GM12878 (cell line): ENCODE measurements around the gene DLG2. TPM values are rescaled to one million over a fixed set of nuclear protein-coding genes. Genes with fewer than 3 reads are reported as not detected.

Experiments used
- ATAC-seq: fragments of 200-7000 bp; cut with Tn5 transposase; 3 replicates; pipeline ENCODE4 v1.9.1; 2020; ENCODE audit warnings: mild to moderate bottlenecking, moderate library complexity
- BruUV-seq: library from RNA; stranded (reverse); fragments of 400-500 nt; replicated peaks from 2 replicates; lab custom pipeline; 2021; lab: Mats Ljungman, UMichigan
- CTCF ChIA-PET: fragments of 300-600 bp; sonication (Branson Sonifier 250); formaldehyde crosslinking; extraction: SDS; loops from one replicate; lab custom pipeline; 2021; ENCODE audit warnings: inconsistent platforms; lab: Yijun Ruan, JAX
- POLR2A ChIA-PET: fragments of 350-600 bp; formaldehyde crosslinking; extraction: SDS; loops from one replicate; lab custom pipeline; 2021; ENCODE audit warnings: inconsistent platforms; lab: Charles Lee
- RAD21 ChIA-PET: fragments of 300-600 bp; sonication (Branson Sonifier 250); formaldehyde crosslinking; loops from one replicate; lab custom pipeline; 2023; ENCODE audit warnings: antibody characterized with exemption; ENCODE audit not compliant: unreplicated experiment; lab: Charles Lee
- SMC1A ChIA-PET: fragments of 300-600 bp; sonication (Branson Sonifier 250); formaldehyde crosslinking; loops from one replicate; lab custom pipeline; 2023; ENCODE audit not compliant: unreplicated experiment, uncharacterized antibody; lab: Charles Lee
- DNase-seq: peaks from one replicate; pipeline ENCODE4 v3.0.0-alpha.2; 2011; ENCODE audit warnings: low read depth, low spot score
- FAIRE-seq: peaks from 3 replicates; lab custom pipeline; 2011; peaks lifted over from hg19 to GRCh38; lab: Jason Lieb, UNC
- H2AFZ ChIP-seq: 2 replicates; pipeline ENCODE4 v1.6.0; 2011; ENCODE audit warnings: low read depth, low read length, control low read depth; ENCODE audit not compliant: control insufficient read depth
- H3K27ac ChIP-seq: 2 replicates; pipeline ENCODE4 v1.5.1; 2011; ENCODE audit warnings: control low read depth; ENCODE audit not compliant: control insufficient read depth, insufficient read depth
- H3K27me3 ChIP-seq, 2 experiments: replicated peaks in 1 of 2; 2 replicates each; pipeline versions ENCODE4 v1.6.0 to v1.6.1; 2011; ENCODE audit warnings: low read length in 1 of 2; ENCODE audit not compliant: control insufficient read depth in 2 of 2, insufficient read depth in 2 of 2
- H3K36me3 ChIP-seq, 2 experiments: 2 replicates each; pipeline ENCODE4 v1.5.1; 2011; ENCODE audit warnings: low read length in 1 of 2; ENCODE audit not compliant: control insufficient read depth in 2 of 2, insufficient read depth in 2 of 2
- H3K4me1 ChIP-seq: 2 replicates; pipeline ENCODE4 v1.6.1; 2011; ENCODE audit warnings: mild to moderate bottlenecking, low read length, moderate library complexity, mixed read lengths; ENCODE audit not compliant: control insufficient read depth, insufficient read depth
- H3K4me2 ChIP-seq: 2 replicates; pipeline ENCODE4 v1.6.0; 2011; ENCODE audit warnings: control low read depth; ENCODE audit not compliant: control insufficient read depth, insufficient read depth
- H3K4me3 ChIP-seq: fragments of 200-600 bp; sonication (generic); 2 replicates; pipeline ENCODE4 v1.5.1; 2016
- H3K79me2 ChIP-seq: 2 replicates; pipeline ENCODE4 v1.6.0; 2011; ENCODE audit warnings: low read length; ENCODE audit not compliant: control insufficient read depth, insufficient read depth
- H3K9ac ChIP-seq: 2 replicates; pipeline ENCODE4 v1.8.0; 2011; ENCODE audit warnings: low read length, control low read depth, mixed read lengths; ENCODE audit not compliant: control insufficient read depth, insufficient read depth
- H3K9me3 ChIP-seq: replicated peaks from 3 replicates; pipeline ENCODE4 v1.5.1; 2011; ENCODE audit warnings: mild to moderate bottlenecking, low read length; ENCODE audit not compliant: control insufficient read depth, insufficient read depth
- H4K20me1 ChIP-seq: 2 replicates; pipeline ENCODE4 v1.6.0; 2011; ENCODE audit not compliant: control insufficient read depth, insufficient read depth
- BACH1 ChIP-seq: fragments of 450-650 bp; IDR thresholded peaks from 2 replicates; pipeline ENCODE4 v1.6.1; 2017; ENCODE audit warnings: mild to moderate bottlenecking, borderline replicate concordance
- CUX1 ChIP-seq: IDR thresholded peaks from 2 replicates; pipeline ENCODE4 v1.6.1; 2012; ENCODE audit warnings: improper control_type of control experiment, low read depth, low read length; ENCODE audit not compliant: insufficient replicate concordance
- E2F8 ChIP-seq: fragments of 450-650 bp; IDR thresholded peaks from 2 replicates; pipeline ENCODE4 v1.6.1; 2018; ENCODE audit warnings: mild to moderate bottlenecking, low read depth, moderate library complexity; ENCODE audit not compliant: partially characterized antibody
- EP300 ChIP-seq, 2 experiments: fragments of 150-350 bp in 1 of 2; IDR thresholded peaks; 2 replicates each; pipeline ENCODE4 v1.6.1; 2011 to 2012; ENCODE audit warnings: low read depth in 2 of 2, low read length in 2 of 2, borderline replicate concordance in 1 of 2, improper control_type of control experiment in 1 of 2, inconsistent platforms in 1 of 2; ENCODE audit not compliant: control insufficient read depth in 1 of 2
- NFIC ChIP-seq: IDR thresholded peaks from 2 replicates; pipeline ENCODE4 v1.6.1; 2012; ENCODE audit warnings: low read depth, mild to moderate bottlenecking, inconsistent platforms, low read length, moderate library complexity
- PBX3 ChIP-seq: IDR thresholded peaks from 2 replicates; pipeline ENCODE4 v1.6.1; 2011; ENCODE audit warnings: mild to moderate bottlenecking, low read depth, low read length, moderate library complexity; ENCODE audit not compliant: insufficient replicate concordance
- POLR2AphosphoS5 ChIP-seq: IDR thresholded peaks from 2 replicates; pipeline ENCODE4 v1.6.1; 2011; ENCODE audit warnings: mild to moderate bottlenecking, low read length, inconsistent platforms
- RELB ChIP-seq: fragments of 450-650 bp; IDR thresholded peaks from 2 replicates; pipeline ENCODE4 v1.6.1; 2017; ENCODE audit warnings: low read depth, mild to moderate bottlenecking, moderate library complexity
- TBL1XR1 ChIP-seq: IDR thresholded peaks from 2 replicates; pipeline ENCODE4 v1.6.1; 2012; ENCODE audit warnings: low read depth, low read length, improper control_type of control experiment
- WGBS: methylation state at CpG from one replicate; pipeline ENCODE4 v1.1.6; 2016; ENCODE audit warnings: low lambda C conversion rate; ENCODE audit not compliant: insufficient replicate concordance, insufficient coverage; ENCODE audit errors: missing lambda C conversion rate; 5-methylcytosine and 5-hydroxymethylcytosine counted together
- in situ Hi-C: fragments of 300-500 bp; cut with MboI; formaldehyde crosslinking; loops from 9 replicates; pipeline ENCODE4 v1.14.3; 2018; ENCODE audit warnings: mixed read lengths
- intact Hi-C: fragments of 100-400 bp; cut with micrococcal nuclease; formaldehyde crosslinking; loops from one replicate; pipeline ENCODE4 v1.14.2; 2022; ENCODE audit not compliant: unreplicated experiment
- polyA plus RNA-seq, 11 experiments: library from polyadenylated mRNA; depleted of rRNA in 4 of 11; unstranded in 6 of 11; stranded (reverse) in 5 of 11; fragments of >200 nt; fragmentation: Nextera tagmentation in 4 of 11; fragmentation: Illumina TruSeq in 1 of 11; extraction: Ambion mirVana in 4 of 11; extraction: Trizol in 1 of 11; gene quantifications; 1 replicate in 1 of 11; 2 replicates in 10 of 11; pipeline versions ENCODE4 v1.2.1 to v1.2.3, GENCODE V29; 2011 to 2016; ENCODE audit warnings: inconsistent platforms in 2 of 11, missing spikeins in 2 of 11, low read depth in 1 of 11
- total RNA-seq, 4 experiments: library from RNA; depleted of rRNA in 3 of 4; stranded (reverse); fragments of >200 nt in 3 of 4; fragmentation: Illumina TruSeq in 1 of 4; extraction: Trizol in 1 of 4; gene quantifications; 2 replicates each; pipeline versions ENCODE4 v1.2.1 to v1.2.3, GENCODE V29; 2013 to 2021

Gene DLG2
- total and polyA plus RNA-seq, 10 of the 15 experiments (the other 5 are each of a cell fraction or from before 2014, with no cell fraction given), result 0.09 to 0.98 (median 0.35) TPM

GRCh38 chr11:85127349-85127748 lies 499.8 kb downstream of the DLG2 start (continued):
- TF ChIP-seq NFIC, result no peak
- no peak for TF ChIP-seq POLR2AphosphoS5
- TF ChIP-seq E2F8, result no peak
- TF ChIP-seq, all 136 proteins: peak for 0

- RAD21 ChIA-PET, result interaction anchor here (1.0 to 1.9 kb wide), 2 partner anchors 13 to 286 kb away, joined by 3 to 15 read pairs; no protein-coding TSS in a partner anchor
- Histone ChIP-seq H3K9me3 (no peaks in the 10 kb centered on the region), H3K27me3 (no peaks in the 10 kb centered on the region), H2AFZ (peak overlapping the region; percentile 33; the same call in 1 of the 2 replicates), H3K36me3 (no peaks in the 10 kb centered on the region), H3K4me1 (peaks cover 10% of the 10 kb centered on the region), H3K4me3 (peak overlapping the region; percentile 8; the same call in 1 of the 2 replicates), H3K79me2 (no peaks in the 10 kb centered on the region), H4K20me1 (no peaks in the 10 kb centered on the region), H3K4me2 (peak overlapping the region; percentile 61), H3K9ac (no peak overlapping the region), H3K27ac (peak overlapping the region; percentile 43; the same call in 1 of the 2 replicates)
- CTCF ChIA-PET, result interaction anchor here (0.9 to 1.7 kb wide), 4 partner anchors 9 to 42 kb away, joined by 3 to 5 read pairs (median 3); no protein-coding TSS in a partner anchor
- FAIRE-seq (peak; percentile 13), ATAC-seq (peak; percentile 98), DNase-seq (peak; percentile 89)
- BruUV-seq, result no TSS peak
- SMC1A ChIA-PET, result interaction anchor here (0.8 to 3.7 kb wide), 13 partner anchors 9 to 190 kb away, joined by 3 to 21 read pairs (median 4); no protein-coding TSS in a partner anchor
- in situ Hi-C loops, result no loop called here
- POLR2A ChIA-PET, result interaction anchor here (0.7 kb wide), 1 partner anchor 151 kb away, joined by 3 read pairs; no protein-coding TSS in a partner anchor
- intact Hi-C loops, result no loop called here
- WGBS, result 0% methylated on average over 1 of the region's 1 CpG
- TF ChIP-seq CUX1 (peak; percentile 65), BACH1 (no peak), EP300 (IDR thresholded peaks at IDR 0.05; ENCODE audit: borderline replicate concordance in 1 of 2, control insufficient read depth in 1 of 2, low read depth in 2 of 2, low read length in 2 of 2) (peak; percentile 78 to 80; a peak in 3 of 4 replicates), PBX3 (no peak), RELB (peak; percentile 87), TBL1XR1 (no peak)
Measured at GRCh38 chr11:85123752-85124231, 503.4 kb downstream of the DLG2 start.
